Measurements from ENCODE around the gene GID8.
A peak's percentile ranks its signal among the peaks of the same experiment; 100 is the strongest.

Gene GID8

GRCh38 chr20:62985444-62985778 is 47.5 kb downstream of the GID8 start:
- no peak for DNase-seq (ENCODE audit: low read depth in 2 of 2)

GRCh38 chr20:62986257-62986800 is 48.4 kb downstream of the GID8 start:
- DNase-seq (ENCODE audit: low read depth in 2 of 2): no peak

- no peak for DNase-seq (ENCODE audit: low read depth in 2 of 2)
These were observed 49.2 kb downstream of the GID8 start for GRCh38 chr20:62987114-62987513.

GRCh38 chr20:62989201-62989601 is 51.3 kb downstream of the GID8 start:
- DNase-seq (ENCODE audit: low read depth in 2 of 2): peak in 1 of 2 donors; percentile 25

- DNase-seq (ENCODE audit: low read depth in 2 of 2): no peak
These were observed 52.4 kb downstream of the GID8 start for GRCh38 chr20:62990306-62990825.

GRCh38 chr20:62991196-62991807 is 53.4 kb downstream of the GID8 start:
- DNase-seq (ENCODE audit: low read depth in 2 of 2): no peak

- DNase-seq (ENCODE audit: low read depth in 2 of 2): no peak
These were observed 53.9 kb downstream of the GID8 start for GRCh38 chr20:62991863-62992262.

GRCh38 chr20:62993856-62994494 is 56.0 kb downstream of the GID8 start:
- DNase-seq (ENCODE audit: low read depth in 2 of 2): no peak

GRCh38 chr20:62994869-62995281 is 56.9 kb downstream of the GID8 start:
- DNase-seq (ENCODE audit: low read depth in 2 of 2): no peak

- DNase-seq (ENCODE audit: low read depth in 2 of 2): no peak
These were observed 57.5 kb downstream of the GID8 start for GRCh38 chr20:62995481-62995880.

- no peak for DNase-seq (ENCODE audit: low read depth in 2 of 2)
These were observed 58.1 kb downstream of the GID8 start for GRCh38 chr20:62995898-62996595.

- no peak for DNase-seq (ENCODE audit: low read depth in 2 of 2)
These were observed 58.6 kb downstream of the GID8 start for GRCh38 chr20:62996596-62996982.

- DNase-seq (ENCODE audit: low read depth in 2 of 2): no peak
These were observed 59.6 kb downstream of the GID8 start for GRCh38 chr20:62997417-62998035.

Data from stimulated activated CD8-positive, alpha-beta memory T cell treated with anti-CD3 and anti-CD28 coated beads, Interleukin-7, amount 100 ng/mL, for 4 hours (primary cell).